ENCODE results near the gene F13B.

GRCh38 chr1:197080323-197080722 lies 13.3 kb upstream of the F13B start:
- TF ChIP-seq CTCF (conservative IDR thresholded peaks at IDR 0.05; ENCODE audit: low read length) (no peak), EZH2phosphoT487 (IDR thresholded peaks at IDR 0.05; ENCODE audit: borderline replicate concordance, low read depth, low read length) (no peak)

Data from OCI-LY7 (cell line).